ENCODE measurements around the gene ITGA1. TPM values are rescaled to one million over a fixed set of nuclear protein-coding genes. Genes with fewer than 3 reads are reported as not detected.

ITGA1 gene
- total and polyA plus RNA-seq, 2 of the 13 experiments (the other 11 are each of a cell fraction or from before 2014, with no cell fraction given), result 23.1 to 28.6 TPM

DNA sequence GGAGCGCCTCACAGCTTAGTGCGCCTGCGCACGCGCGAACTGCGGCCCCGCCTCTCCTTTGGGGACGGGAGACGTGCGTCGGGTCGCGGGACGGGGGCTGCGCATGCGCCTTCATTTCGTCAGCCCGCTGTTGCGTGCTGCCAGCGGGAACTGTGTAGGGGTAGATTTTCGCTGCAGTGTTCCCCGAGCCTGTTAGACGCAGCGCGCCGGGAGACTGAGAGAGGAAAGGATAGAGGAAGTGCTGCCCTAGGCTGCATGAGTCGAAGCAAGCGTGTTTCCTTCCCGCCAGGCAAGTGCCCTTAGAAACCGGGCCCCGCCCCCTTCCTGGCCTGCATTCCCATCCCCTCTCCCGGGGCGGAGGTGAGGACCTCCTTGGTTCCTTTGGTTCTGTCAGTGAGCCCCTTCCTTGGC is 12.3 kb downstream of the ITGA1 start (continued):
- TF ChIP-seq, protein P1, sequence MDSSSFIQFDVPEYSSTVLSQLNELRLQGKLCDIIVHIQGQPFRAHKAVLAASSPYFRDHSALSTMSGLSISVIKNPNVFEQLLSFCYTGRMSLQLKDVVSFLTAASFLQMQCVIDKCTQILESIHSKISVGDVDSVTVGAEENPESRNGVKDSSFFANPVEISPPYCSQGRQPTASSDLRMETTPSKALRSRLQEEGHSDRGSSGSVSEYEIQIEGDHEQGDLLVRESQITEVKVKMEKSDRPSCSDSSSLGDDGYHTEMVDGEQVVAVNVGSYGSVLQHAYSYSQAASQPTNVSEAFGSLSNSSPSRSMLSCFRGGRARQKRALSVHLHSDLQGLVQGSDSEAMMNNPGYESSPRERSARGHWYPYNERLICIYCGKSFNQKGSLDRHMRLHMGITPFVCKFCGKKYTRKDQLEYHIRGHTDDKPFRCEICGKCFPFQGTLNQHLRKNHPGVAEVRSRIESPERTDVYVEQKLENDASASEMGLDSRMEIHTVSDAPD (CRISPR knock-in tag; IDR thresholded peaks at IDR 0.05), result no peak
- no peak for TF ChIP-seq PRPF4 (IDR thresholded peaks at IDR 0.05; ENCODE audit: low read depth, low read length, poor library complexity, severe bottlenecking)
- TF ChIP-seq KDM3A (CRISPR knock-in tag; IDR thresholded peaks at IDR 0.05; ENCODE audit: low read depth), result no peak; the same call in 1 of the 2 replicates
- TF ChIP-seq ZEB1 (IDR thresholded peaks at IDR 0.05; ENCODE audit: insufficient replicate concordance, low read depth), result no peak
- TF ChIP-seq ZFP36L1 (CRISPR knock-in tag; IDR thresholded peaks at IDR 0.05), result no peak
- no peak for TF ChIP-seq ZMYM2 (CRISPR knock-in tag; IDR thresholded peaks at IDR 0.05)
- TF ChIP-seq ZNF282 (IDR thresholded peaks at IDR 0.05; ENCODE audit: partially characterized antibody), result no peak
- TF ChIP-seq, protein P2, sequence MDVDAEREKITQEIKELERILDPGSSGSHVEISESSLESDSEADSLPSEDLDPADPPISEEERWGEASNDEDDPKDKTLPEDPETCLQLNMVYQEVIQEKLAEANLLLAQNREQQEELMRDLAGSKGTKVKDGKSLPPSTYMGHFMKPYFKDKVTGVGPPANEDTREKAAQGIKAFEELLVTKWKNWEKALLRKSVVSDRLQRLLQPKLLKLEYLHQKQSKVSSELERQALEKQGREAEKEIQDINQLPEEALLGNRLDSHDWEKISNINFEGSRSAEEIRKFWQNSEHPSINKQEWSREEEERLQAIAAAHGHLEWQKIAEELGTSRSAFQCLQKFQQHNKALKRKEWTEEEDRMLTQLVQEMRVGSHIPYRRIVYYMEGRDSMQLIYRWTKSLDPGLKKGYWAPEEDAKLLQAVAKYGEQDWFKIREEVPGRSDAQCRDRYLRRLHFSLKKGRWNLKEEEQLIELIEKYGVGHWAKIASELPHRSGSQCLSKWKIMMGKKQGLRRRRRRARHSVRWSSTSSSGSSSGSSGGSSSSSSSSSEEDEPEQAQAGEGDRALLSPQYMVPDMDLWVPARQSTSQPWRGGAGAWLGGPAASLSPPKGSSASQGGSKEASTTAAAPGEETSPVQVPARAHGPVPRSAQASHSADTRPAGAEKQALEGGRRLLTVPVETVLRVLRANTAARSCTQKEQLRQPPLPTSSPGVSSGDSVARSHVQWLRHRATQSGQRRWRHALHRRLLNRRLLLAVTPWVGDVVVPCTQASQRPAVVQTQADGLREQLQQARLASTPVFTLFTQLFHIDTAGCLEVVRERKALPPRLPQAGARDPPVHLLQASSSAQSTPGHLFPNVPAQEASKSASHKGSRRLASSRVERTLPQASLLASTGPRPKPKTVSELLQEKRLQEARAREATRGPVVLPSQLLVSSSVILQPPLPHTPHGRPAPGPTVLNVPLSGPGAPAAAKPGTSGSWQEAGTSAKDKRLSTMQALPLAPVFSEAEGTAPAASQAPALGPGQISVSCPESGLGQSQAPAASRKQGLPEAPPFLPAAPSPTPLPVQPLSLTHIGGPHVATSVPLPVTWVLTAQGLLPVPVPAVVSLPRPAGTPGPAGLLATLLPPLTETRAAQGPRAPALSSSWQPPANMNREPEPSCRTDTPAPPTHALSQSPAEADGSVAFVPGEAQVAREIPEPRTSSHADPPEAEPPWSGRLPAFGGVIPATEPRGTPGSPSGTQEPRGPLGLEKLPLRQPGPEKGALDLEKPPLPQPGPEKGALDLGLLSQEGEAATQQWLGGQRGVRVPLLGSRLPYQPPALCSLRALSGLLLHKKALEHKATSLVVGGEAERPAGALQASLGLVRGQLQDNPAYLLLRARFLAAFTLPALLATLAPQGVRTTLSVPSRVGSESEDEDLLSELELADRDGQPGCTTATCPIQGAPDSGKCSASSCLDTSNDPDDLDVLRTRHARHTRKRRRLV (CRISPR knock-in tag; IDR thresholded peaks at IDR 0.05), result no peak
- TF ChIP-seq ZNF841 (CRISPR knock-in tag; IDR thresholded peaks at IDR 0.05; ENCODE audit: borderline replicate concordance), result no peak
- no peak for TF ChIP-seq LCORL (IDR thresholded peaks at IDR 0.05)
- TF ChIP-seq LCORL (CRISPR knock-in tag; IDR thresholded peaks at IDR 0.05), result peak; percentile 3; the same call in 1 of the 2 replicates
- TF ChIP-seq ZNF230 (CRISPR knock-in tag; IDR thresholded peaks at IDR 0.05), result no peak
- no peak; the same call in 1 of the 2 replicates for TF ChIP-seq IRF9 (CRISPR knock-in tag; IDR thresholded peaks at IDR 0.05; ENCODE audit: borderline replicate concordance)
- TF ChIP-seq MZF1 (CRISPR knock-in tag; IDR thresholded peaks at IDR 0.05; ENCODE audit: borderline replicate concordance), result no peak
- no peak for TF ChIP-seq ZFP36 (IDR thresholded peaks at IDR 0.05; ENCODE audit: borderline replicate concordance, low read depth, low read length, partially characterized antibody)
- no peak; the same call in 1 of the 2 replicates for TF ChIP-seq KMT2A (CRISPR knock-in tag; IDR thresholded peaks at IDR 0.05)
- no peak for TF ChIP-seq IKZF5 (CRISPR knock-in tag; IDR thresholded peaks at IDR 0.05)
- TF ChIP-seq, protein P3, sequence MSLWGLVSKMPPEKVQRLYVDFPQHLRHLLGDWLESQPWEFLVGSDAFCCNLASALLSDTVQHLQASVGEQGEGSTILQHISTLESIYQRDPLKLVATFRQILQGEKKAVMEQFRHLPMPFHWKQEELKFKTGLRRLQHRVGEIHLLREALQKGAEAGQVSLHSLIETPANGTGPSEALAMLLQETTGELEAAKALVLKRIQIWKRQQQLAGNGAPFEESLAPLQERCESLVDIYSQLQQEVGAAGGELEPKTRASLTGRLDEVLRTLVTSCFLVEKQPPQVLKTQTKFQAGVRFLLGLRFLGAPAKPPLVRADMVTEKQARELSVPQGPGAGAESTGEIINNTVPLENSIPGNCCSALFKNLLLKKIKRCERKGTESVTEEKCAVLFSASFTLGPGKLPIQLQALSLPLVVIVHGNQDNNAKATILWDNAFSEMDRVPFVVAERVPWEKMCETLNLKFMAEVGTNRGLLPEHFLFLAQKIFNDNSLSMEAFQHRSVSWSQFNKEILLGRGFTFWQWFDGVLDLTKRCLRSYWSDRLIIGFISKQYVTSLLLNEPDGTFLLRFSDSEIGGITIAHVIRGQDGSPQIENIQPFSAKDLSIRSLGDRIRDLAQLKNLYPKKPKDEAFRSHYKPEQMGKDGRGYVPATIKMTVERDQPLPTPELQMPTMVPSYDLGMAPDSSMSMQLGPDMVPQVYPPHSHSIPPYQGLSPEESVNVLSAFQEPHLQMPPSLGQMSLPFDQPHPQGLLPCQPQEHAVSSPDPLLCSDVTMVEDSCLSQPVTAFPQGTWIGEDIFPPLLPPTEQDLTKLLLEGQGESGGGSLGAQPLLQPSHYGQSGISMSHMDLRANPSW (CRISPR knock-in tag; IDR thresholded peaks at IDR 0.05; ENCODE audit: borderline replicate concordance), result no peak

Data from HepG2 (cell line).